ENCODE data around the gene PXMP4.
A peak's percentile ranks its signal among the peaks of the same experiment; 100 is the strongest.

The PXMP4 gene

DNA sequence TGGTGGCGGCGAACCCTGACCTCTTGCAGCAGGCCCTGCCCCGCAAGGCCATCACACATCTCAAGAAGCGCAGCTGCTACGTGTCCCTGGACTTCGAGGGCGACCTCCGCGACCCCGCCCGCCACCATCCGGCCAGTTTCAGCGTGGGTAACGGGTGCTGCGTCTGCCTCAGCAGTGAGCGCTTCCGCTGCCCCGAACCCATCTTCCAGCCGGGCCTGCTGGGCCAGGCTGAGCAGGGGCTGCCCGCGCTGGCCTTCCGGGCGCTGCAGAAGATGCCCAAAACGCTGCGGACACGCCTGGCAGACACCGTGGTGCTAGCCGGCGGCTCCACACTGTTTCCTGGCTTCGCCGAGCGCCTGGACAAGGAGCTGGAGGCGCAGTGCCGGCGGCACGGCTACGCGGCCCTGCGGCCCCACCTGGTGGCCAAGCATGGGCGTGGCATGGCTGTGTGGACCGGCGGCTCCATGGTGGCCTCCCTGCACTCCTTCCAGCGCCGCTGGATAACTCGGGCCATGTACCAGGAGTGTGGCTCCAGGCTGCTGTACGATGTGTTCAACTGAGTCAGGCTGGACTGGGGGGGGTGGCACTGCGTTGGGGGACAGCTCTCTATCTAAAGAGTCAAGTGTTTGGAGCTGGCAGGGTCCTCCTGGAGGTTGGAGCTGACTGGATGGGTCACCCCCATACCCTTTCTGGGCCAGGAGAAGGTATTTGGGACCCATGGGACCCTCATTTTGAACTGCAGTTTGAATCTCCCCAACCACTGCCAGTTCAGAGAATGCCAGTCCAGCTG is 52.2 kb downstream of the PXMP4 start:
- peak; percentile 82 for DNase-seq (ENCODE audit: low read depth)
- TF ChIP-seq, protein P1, sequence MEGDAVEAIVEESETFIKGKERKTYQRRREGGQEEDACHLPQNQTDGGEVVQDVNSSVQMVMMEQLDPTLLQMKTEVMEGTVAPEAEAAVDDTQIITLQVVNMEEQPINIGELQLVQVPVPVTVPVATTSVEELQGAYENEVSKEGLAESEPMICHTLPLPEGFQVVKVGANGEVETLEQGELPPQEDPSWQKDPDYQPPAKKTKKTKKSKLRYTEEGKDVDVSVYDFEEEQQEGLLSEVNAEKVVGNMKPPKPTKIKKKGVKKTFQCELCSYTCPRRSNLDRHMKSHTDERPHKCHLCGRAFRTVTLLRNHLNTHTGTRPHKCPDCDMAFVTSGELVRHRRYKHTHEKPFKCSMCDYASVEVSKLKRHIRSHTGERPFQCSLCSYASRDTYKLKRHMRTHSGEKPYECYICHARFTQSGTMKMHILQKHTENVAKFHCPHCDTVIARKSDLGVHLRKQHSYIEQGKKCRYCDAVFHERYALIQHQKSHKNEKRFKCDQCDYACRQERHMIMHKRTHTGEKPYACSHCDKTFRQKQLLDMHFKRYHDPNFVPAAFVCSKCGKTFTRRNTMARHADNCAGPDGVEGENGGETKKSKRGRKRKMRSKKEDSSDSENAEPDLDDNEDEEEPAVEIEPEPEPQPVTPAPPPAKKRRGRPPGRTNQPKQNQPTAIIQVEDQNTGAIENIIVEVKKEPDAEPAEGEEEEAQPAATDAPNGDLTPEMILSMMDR (conservative IDR thresholded peaks at IDR 0.05; ENCODE audit: low read depth, low read length), result peak; percentile 80
- H3K4me3 ChIP-seq (ENCODE audit: low read depth, low read length), result peak overlapping the region; percentile 65

DNA sequence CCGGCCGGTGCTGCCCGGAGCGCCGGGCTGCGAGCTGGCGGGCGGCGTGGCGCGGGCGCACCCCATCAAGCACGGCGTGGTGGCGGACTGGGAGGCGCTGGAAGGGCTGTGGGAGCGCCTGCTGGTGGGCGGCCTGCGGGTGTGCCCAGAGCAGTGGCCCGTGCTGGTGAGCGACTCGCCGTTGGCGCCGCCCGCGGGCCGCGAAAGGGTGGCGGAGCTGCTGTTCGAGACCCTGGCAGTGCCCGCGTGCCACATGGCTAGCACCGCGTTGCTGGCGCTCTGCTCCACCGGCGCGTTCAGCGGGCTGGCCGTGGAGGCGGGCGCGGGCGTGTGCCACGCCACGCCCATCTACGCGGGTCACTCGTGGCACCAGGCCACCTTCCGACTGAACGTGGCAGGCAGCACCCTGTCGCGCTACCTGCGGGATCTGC is 52.9 kb downstream of the PXMP4 start:
- TF ChIP-seq, protein P1 (conservative IDR thresholded peaks at IDR 0.05; ENCODE audit: low read depth, low read length), result no peak
- peak overlapping the region; percentile 65 for H3K4me3 ChIP-seq (ENCODE audit: low read depth, low read length)
- no peak for DNase-seq (ENCODE audit: low read depth)

DNA sequence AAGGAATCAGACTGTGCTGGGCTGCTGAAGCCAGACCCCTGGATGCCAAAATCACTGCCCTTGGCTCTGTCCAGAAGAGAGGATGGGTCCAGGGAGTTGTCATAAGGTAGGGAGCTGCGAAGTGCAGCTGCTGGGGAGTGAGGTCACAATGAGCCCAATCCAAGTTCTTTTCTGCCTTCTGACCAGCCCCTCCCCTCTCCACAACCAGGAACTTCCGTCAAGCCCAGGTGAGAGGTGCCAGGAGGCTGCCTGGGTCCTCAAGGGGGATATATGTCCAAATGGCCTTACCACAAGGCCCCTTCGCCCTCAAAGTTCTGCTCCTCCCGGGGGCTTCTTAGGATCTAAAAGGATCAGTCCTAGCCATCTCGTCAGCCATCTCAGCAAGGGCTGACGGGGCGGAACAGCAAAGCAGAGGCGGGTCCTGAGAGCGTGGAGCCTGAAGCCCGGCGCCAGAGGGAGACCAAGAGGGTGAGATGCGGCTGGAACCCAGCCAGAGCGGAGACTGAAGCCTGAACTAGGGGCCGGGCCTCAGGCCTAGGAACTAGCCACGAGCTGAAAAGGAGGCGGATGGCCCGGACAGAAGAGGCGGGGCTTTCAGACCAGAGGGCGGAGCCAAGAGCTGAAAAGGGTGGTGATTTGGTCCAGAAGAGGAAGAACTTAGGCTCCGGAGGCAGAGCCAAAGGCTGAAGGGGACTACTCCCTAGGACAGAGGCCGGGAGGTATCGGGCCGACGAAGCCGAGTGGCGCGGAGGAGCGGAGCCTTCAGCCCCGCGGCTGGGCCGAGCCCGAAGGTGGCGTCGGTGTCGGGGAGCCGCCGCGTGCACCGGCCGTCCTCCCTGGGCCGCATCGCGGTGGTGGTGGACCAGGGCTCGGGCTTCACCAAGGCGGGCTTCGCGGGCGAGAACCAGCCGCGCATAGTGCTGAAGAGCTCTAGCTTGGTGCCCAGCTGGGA is 53.5 kb downstream of the PXMP4 start, which contains the start of gene ACTL10:
TSS of gene ACTL10 (plus strand) at position 651 of the 952 bp plus-strand sequence. CDS start 555 bp downstream, outside the sequence.
- peak; percentile 99 for DNase-seq (ENCODE audit: low read depth)
- peak within 1 kb of the TSS; percentile 65 for H3K4me3 ChIP-seq (ENCODE audit: low read depth, low read length)

DNA sequence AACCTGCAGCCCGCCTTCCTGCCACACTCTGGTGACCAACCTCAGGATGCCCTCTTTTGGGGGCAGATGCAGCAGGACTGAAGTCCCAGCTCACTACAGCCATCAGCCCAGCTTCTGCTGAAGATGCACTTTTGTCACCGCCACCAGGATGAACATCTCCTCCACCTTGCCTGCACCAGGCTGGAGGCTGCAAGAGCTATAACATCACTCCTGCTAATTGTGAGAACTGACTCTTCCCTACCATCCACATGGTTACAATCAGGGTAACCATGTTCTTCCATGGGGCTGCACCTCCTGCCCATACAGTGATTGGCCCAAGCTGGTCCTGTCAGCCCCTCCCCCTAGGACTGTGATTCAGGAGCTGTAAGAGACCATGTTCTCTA is 55.4 kb downstream of the PXMP4 start:
- no peak overlapping the region for H3K4me3 ChIP-seq (ENCODE audit: low read depth, low read length)
- DNase-seq (ENCODE audit: low read depth), result no peak
- TF ChIP-seq, protein P1 (conservative IDR thresholded peaks at IDR 0.05; ENCODE audit: low read depth, low read length), result no peak

More for the DNA sequence above, 53.5 kb downstream of the PXMP4 start, which contains the start of gene ACTL10:
- TF ChIP-seq, protein P1 (conservative IDR thresholded peaks at IDR 0.05; ENCODE audit: low read depth, low read length), result peak; percentile 63

DNA sequence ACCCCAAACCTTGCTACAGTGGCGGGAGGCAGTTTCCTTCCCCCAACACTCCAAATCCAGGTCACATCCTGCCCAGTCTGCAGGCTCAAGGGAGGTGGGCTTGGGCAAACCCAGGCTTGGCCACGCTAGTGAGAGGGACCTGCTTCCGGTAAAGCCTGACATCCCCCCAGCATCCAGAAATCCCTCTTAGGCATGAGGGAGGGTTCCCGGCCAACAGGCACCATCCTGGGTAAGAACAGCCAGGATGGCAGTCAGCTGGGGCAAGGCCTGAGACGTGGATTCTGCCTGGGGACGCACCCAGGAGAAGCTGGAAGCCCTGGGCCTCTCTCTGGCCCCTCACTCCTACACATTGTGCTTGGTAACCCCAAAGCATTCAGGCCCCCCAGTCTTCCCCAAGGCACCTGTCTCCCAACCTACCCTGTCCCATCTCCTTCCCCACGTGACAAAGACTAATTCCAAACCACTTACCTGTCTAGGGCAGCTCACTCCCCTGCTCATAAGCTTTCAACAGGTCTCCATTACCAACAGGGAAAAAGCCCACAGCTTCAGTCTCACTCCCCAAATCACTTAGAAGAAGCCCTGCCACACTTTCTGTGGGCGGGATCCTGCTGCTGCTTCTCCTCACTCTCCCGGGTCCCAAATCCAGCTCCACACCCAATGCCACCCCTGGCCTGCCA is 55.9 kb downstream of the PXMP4 start:
- TF ChIP-seq, protein P1 (conservative IDR thresholded peaks at IDR 0.05; ENCODE audit: low read depth, low read length), result no peak
- H3K4me3 ChIP-seq (ENCODE audit: low read depth, low read length), result peak overlapping the region; percentile 79
- DNase-seq (ENCODE audit: low read depth), result no peak

Measured in choroid plexus epithelial cell (primary cell).